RWPE1 (cell line): ENCODE results near the gene TRMT44.

ENCODE experiments used
- CTCF ChIA-PET: fragments of 350-600 bp; sonication (Branson Sonifier 250); formaldehyde crosslinking; extraction: SDS; loops from one replicate; lab custom pipeline; 2021; lab: Yijun Ruan, JAX
- POLR2A ChIA-PET: fragments of 400-600 bp; formaldehyde crosslinking; extraction: SDS; loops from one replicate; lab custom pipeline; 2020; ENCODE audit warnings: antibody characterized with exemption; ENCODE audit not compliant: low non-redundant PET; lab: Yijun Ruan, JAX
- DNase-seq: peaks from one replicate; pipeline ENCODE4 v3.0.0; 2012; ENCODE audit warnings: low spot score
- H3K27ac ChIP-seq: fragments of 450-650 bp; 2 replicates; pipeline ENCODE4 v1.5.1; 2017
- TF ChIP-seq, protein P1 (sequence below): fragments of 450-650 bp; conservative IDR thresholded peaks from 2 replicates; pipeline ENCODE4 v1.5.1; 2017; ENCODE audit warnings: low read depth, mild to moderate bottlenecking

Gene TRMT44

DNA sequence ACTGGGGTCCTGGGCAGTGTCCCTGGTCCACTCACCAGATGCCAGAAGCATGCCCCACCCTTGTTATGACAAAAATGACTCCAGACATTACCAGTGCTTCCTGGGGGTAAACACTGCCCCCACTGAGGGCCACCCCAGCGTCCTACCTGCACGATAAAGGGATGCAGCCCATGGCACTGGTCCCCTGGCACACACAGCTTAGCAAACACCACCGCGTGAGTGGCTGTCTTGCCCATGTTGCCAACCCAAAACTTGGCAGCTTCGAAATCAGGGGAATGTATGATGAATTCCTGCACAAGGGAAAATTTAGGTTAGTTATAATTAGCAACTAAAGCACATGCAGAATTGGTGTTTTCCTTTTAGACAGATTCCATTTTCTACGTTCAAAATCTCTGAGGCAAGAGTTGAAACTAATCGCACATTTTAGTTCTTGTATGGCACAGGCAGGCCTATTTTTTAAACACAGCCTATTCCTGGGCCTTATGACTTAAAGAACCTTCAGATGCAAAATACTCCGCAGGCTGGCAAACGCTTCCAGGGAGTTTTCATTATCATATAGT lies 30.4 kb upstream of the TRMT44 start:
- CTCF ChIA-PET: interaction anchor here (0.5 kb wide), 1 partner anchor 1745 kb away, joined by 3 read pairs; no protein-coding TSS in a partner anchor
- POLR2A ChIA-PET: no interaction called here
- DNase-seq: no peak
- TF ChIP-seq, protein P1, sequence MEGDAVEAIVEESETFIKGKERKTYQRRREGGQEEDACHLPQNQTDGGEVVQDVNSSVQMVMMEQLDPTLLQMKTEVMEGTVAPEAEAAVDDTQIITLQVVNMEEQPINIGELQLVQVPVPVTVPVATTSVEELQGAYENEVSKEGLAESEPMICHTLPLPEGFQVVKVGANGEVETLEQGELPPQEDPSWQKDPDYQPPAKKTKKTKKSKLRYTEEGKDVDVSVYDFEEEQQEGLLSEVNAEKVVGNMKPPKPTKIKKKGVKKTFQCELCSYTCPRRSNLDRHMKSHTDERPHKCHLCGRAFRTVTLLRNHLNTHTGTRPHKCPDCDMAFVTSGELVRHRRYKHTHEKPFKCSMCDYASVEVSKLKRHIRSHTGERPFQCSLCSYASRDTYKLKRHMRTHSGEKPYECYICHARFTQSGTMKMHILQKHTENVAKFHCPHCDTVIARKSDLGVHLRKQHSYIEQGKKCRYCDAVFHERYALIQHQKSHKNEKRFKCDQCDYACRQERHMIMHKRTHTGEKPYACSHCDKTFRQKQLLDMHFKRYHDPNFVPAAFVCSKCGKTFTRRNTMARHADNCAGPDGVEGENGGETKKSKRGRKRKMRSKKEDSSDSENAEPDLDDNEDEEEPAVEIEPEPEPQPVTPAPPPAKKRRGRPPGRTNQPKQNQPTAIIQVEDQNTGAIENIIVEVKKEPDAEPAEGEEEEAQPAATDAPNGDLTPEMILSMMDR: no peak
- H3K27ac ChIP-seq: peak overlapping the region; percentile 57

DNA sequence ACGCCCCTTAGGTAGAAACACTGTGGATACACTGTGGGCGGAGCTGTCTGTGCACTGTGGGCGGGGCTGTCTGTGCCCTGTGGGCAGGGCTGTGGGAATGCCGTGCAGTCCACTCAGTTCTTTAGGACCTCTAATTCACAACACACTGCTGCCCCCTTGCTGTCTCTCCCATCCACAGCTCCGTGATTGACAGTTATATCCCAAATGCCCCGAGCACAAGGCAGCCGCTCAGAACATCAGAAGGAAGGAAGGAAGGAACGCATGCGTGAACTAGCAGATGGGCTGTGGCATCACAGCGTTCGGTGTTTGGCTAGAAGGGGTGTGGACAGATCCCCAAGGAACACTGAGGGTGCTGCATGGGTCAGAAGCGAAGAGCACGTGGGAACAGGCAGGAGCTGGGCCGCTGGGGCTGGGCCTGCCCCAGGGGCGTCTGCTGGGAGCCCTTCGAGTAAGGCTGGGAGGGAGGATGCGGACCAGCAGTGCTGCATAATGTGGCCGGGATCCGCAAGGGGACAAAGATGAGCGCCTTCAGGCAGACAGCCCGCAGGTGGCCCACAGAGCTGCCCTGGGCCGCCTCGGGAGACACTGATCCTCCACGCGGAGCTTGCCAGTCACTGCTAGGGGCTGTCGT lies 29.8 kb upstream of the TRMT44 start:
- peak; percentile 55 for DNase-seq
- CTCF ChIA-PET: no interaction called here

DNA sequence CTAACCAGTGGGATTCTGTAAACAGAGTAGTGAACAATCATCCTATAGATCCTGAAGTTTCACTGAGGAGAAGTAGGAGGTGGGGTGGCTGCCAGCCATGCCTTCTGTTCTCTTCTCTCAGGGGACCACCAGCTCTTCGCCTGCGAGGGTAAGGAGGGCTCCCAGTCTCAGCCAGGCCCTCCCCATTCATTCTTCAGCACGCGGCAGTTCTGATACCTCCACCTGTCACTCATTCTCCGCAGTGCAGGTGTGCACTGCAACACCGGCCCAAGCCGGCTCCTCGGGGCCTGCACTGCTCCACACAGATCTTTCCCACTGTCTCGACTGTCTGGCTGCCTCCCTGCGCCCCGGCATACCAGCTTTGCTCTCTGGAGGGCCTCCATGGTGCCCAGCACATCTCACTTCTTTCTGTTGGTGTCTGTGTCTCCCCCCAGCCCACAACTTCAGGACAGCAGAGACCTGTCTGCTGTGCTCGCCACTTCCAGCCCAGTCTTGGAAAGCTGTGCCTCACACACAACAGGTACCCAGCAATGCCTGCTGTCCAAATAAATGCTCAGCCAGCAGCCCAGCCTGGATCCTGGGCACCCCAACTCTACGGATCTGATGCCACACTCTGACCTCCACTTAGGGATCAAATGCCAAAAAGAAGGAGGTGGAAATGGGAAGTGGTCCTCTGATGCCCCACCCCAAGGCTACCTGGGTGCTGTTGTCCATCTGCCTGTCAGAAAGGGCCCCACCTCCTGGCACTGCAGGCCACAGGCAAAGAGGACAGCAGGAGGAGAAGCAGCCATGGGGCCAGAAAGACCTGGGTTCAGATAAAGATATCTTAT lies 29.0 kb upstream of the TRMT44 start:
- TF ChIP-seq, protein P1: no peak
- peak overlapping the region; percentile 57; the same call in 1 of the 2 replicates for H3K27ac ChIP-seq
- no peak for DNase-seq
- CTCF ChIA-PET: interaction anchor here (0.6 to 0.7 kb wide), 2 partner anchors 144 to 270 kb away, joined by 3 read pairs; no protein-coding TSS in a partner anchor
- POLR2A ChIA-PET: no interaction called here

More for the DNA sequence above, 29.8 kb upstream of the TRMT44 start:
- POLR2A ChIA-PET: no interaction called here
- TF ChIP-seq, protein P1: peak; percentile 19; the same call in 1 of the 2 replicates
- peak overlapping the region; percentile 57 for H3K27ac ChIP-seq

DNA sequence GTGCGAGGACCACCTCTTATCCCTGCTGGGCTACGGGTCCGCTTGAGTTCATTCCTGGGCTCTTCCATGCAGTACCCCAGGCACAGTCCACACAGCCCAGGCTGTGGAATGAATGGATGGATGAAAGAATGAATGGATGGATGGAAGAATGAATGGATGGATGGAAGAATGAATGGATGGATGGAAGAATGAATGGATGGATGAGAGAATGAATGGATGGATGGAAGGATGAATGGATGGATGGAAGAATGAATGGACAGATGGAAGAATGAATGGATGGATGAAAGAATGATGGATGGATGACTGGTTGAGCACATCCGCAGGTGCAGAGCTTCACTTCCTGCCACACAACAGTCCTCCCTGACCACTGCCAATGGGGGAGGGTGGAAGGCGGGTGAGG lies 28.3 kb upstream of the TRMT44 start:
- no peak for DNase-seq
- TF ChIP-seq, protein P1: no peak
- POLR2A ChIA-PET: no interaction called here
- CTCF ChIA-PET: interaction anchor here (0.6 kb wide), 1 partner anchor 145 kb away, joined by 3 read pairs; no protein-coding TSS in a partner anchor
- peak overlapping the region; percentile 57; the same call in 1 of the 2 replicates for H3K27ac ChIP-seq

DNA sequence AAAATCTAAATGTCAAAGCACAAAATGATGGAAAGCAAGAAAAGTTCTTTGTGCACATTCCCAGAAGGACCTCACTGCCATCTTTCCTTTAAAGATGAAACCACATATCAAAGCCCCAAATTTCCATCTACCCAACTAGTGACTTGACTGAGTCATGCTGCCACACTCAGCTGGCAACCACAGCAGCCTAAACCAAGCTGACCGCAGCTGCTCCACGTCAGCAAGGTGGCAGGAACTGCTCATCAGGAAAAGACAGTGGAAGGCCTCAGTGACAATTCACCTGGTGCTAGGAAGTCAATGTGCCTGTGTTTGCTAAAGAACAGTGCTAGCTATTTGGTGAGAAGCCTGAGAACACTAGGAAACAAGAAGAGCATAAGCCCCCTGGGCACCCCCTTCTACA lies 26.2 kb upstream of the TRMT44 start:
- CTCF ChIA-PET: interaction anchor here (0.5 kb wide), 1 partner anchor 255 kb away, joined by 3 read pairs; no protein-coding TSS in a partner anchor

More for the DNA sequence above, 26.2 kb upstream of the TRMT44 start:
- POLR2A ChIA-PET: no interaction called here
- TF ChIP-seq, protein P1: no peak
- no peak overlapping the region for H3K27ac ChIP-seq
- no peak for DNase-seq
